ENCODE data around the gene OGT.
"Not testable (repeated sequence)": the region's sequence is repeated elsewhere in the genome, so short reads cannot be mapped to it uniquely, and the experiment has no call there.

Gene OGT

DNA sequence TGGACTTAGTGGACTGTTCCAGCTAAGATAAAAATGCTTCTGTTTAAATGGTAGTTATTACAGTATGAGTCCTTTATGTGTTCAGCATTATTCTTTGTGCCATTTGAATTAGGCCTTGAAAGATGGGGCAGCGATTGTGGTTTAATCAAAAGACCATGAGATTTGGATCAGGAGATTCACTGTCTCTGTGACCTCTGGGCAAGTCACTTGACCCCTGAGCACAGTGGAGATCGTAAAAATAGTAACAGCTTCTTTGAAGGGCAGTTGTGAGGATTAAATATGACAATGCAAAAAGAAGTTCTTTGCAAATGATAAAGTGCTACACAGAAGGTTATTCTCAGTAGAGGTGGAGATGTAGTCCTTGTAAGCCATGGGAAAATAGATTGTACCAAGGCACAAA lies 74.6 kb downstream of the OGT start:
- Histone ChIP-seq H3K27ac (no peak overlapping the region), H3K4me3 (no peak overlapping the region)
- no peak for DNase-seq (ENCODE audit: low spot score)
- TF ChIP-seq, protein P1, sequence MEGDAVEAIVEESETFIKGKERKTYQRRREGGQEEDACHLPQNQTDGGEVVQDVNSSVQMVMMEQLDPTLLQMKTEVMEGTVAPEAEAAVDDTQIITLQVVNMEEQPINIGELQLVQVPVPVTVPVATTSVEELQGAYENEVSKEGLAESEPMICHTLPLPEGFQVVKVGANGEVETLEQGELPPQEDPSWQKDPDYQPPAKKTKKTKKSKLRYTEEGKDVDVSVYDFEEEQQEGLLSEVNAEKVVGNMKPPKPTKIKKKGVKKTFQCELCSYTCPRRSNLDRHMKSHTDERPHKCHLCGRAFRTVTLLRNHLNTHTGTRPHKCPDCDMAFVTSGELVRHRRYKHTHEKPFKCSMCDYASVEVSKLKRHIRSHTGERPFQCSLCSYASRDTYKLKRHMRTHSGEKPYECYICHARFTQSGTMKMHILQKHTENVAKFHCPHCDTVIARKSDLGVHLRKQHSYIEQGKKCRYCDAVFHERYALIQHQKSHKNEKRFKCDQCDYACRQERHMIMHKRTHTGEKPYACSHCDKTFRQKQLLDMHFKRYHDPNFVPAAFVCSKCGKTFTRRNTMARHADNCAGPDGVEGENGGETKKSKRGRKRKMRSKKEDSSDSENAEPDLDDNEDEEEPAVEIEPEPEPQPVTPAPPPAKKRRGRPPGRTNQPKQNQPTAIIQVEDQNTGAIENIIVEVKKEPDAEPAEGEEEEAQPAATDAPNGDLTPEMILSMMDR (IDR thresholded peaks at IDR 0.05) = no peak

DNA sequence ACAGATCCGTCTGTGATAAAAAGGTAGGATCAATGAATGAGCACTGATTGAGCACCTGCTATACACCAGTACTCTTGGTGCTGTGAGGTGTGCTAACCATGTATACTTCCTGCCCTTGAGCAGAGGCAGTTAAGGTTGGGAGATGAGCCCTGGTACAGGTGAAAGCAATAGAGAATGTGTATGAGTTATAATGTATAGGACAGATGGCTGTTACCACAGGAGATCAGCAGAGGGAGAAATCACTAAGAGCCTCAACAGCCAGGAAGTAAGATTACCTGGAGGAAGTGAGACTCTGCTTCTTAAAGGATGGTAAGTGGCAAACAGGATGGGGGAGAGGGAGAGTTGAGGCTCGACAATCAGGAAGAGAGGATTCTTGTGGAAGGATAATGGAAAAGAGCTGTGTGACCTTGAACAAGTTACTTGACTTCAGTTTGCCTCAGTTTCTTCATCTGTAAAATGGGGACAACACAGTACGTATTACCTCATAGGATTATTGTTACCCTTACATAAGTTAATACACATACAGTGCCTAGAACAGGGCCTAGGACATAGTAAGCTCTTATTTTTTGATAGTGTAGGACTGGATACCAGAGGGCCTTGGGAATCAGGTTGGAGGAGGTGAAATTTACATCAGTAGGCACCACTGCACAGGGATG lies 76.3 kb downstream of the OGT start:
- DNase-seq (ENCODE audit: low spot score) = no peak
- TF ChIP-seq, protein P1 (IDR thresholded peaks at IDR 0.05) = no peak
- no peak overlapping the region for H3K27ac ChIP-seq
- H3K4me3 ChIP-seq = no peak overlapping the region

DNA sequence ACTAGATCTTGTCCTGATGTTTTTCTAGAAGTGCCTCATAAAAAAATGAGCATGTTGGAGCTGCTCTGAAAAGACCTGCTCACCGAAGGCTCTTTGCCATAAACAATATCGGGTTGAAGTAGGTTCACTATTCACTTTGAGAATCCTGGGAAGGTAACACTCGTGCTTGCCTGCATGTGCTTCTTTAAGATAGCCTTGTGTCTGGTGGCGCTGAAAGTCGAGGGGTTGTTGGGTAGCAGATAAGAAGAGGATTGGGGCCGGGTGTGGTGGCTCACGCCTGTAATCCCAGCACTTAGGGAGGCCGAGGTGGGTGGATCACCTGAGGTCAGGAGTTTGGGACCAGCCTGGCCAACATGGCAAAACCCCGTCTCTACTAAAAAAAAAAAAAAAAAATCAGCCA lies 78.8 kb downstream of the OGT start:
- not testable (repeated sequence) for DNase-seq (ENCODE audit: low spot score); H3K27ac ChIP-seq; H3K4me3 ChIP-seq

DNA sequence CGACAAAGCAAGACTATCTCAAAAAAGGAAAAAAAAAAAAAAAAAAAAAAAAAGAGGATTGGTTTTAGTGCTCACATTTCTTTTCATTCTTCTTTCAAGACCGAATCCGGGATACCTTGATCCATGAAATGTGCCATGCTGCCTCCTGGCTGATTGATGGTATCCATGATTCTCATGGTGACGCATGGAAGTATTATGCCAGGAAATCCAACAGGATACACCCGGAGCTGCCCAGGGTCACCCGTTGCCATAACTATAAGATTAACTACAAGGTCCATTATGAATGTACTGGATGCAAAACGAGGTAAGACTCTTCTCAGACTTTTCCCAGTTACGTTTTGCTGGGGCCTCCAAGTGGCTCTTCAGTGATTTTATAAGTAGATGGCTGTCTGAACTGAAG lies 79.4 kb downstream of the OGT start:
- no peak overlapping the region for H3K27ac ChIP-seq
- no peak for DNase-seq (ENCODE audit: low spot score)
- TF ChIP-seq, protein P1 (IDR thresholded peaks at IDR 0.05) = no peak
- H3K4me3 ChIP-seq = no peak overlapping the region

DNA sequence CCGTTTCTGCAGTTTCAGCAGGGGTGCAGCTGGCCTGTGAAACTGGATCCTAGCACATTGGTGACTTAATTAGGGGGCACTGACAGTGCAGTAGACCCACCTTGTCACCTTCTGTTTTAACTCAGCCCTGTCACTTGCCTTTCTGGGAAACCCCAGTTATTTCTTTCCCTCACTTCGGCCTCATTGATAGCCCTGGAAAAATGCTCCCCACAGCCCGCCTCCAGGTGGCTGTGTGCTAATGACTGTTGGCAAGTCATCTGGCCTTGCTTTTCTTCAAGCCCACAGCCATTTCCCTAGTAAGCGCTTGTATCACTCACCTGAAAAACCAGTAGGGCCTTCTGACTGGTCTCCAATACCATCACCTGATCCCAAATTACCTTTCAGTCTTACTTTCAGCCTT lies 82.2 kb downstream of the OGT start:
- Histone ChIP-seq H3K4me3 (no peak overlapping the region), H3K27ac (no peak overlapping the region)
- DNase-seq (ENCODE audit: low spot score) = no peak
- TF ChIP-seq, protein P1 (IDR thresholded peaks at IDR 0.05) = no peak

DNA sequence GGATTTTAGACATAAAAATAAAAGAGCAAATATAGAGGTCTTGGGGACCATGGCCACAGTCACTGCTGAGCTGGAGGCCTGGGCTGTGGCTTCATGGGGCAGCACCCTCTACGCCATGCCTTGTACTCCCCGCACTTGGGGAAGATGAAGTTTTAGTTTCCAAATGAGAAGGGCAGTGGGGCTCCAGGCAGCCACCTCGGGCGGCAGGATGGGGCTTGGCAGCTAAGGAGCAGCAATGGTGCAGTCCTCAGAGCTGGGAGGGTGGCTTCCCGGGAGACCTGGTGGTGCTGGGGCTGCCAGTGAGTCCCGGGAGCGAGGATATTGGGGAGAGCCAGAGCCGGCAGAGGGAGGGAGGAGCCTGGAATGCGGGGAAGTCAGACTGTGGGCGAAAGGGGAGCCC lies 83.0 kb downstream of the OGT start:
- Histone ChIP-seq H3K27ac (no peak overlapping the region), H3K4me3 (no peak overlapping the region)
- DNase-seq (ENCODE audit: low spot score) = no peak
- TF ChIP-seq, protein P1 (IDR thresholded peaks at IDR 0.05) = no peak

DNA sequence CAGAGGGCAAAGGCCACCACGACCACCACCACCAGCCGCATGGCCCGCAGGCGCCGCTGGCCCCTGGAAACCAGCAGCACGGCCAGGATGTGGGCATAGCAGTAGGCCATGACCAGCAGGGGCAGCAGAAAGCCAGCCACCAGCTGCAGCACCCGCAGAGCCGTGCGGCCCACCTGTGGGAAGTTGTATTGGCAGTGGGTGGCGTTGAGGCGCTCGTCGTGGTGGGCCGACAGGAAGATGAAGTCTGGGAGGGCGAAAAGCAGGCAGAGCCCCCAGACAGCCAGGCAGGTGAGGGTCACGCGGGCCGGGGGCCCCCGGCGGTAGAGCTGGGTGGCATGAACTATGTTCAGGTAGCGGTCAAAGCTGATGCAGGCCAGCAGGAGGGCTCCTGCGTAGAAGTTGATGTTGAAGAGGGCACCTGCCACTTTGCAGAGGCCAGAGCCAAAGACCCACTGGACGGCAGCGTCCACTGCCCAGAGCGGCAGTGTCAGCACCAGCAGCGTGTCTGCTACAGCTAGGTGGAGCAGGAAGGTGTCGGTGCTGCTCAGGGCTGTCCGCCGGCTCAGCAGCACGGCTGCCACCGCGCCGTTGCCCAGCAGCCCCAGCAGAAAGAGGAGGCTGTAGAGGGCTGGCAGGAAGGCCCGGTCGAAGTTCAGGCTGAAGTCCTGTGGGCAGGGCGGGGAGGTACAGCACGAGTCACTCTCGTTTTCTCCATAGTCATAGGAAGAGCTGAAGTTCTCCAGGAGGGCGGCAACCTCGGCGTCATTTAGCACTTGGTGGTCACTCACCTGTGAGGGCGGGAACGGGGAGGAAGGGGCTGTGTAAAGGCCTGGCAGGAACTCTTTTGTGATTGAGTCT lies 84.0 kb downstream of the OGT start:
- TF ChIP-seq, protein P1 (IDR thresholded peaks at IDR 0.05) = no peak
- Histone ChIP-seq H3K4me3 (no peak overlapping the region), H3K27ac (no peak overlapping the region)
- no peak for DNase-seq (ENCODE audit: low spot score)
